Stimulated activated CD8-positive, alpha-beta memory T cell treated with anti-CD3 and anti-CD28 coated beads, Interleukin-2, amount 100 ng/mL, for 48 hours (primary cell): ENCODE data around the gene COX10.
"Not testable (repeated sequence)": the region's sequence is repeated elsewhere in the genome, so short reads cannot be mapped to it uniquely, and the experiment has no call there.

Source experiments
- DNase-seq, 2 donors: peaks; one replicate each; pipeline ENCODE4 v3.0.0-alpha.2; 2020; ENCODE audit warnings: low read depth in 2 of 2

The COX10 gene

DNA sequence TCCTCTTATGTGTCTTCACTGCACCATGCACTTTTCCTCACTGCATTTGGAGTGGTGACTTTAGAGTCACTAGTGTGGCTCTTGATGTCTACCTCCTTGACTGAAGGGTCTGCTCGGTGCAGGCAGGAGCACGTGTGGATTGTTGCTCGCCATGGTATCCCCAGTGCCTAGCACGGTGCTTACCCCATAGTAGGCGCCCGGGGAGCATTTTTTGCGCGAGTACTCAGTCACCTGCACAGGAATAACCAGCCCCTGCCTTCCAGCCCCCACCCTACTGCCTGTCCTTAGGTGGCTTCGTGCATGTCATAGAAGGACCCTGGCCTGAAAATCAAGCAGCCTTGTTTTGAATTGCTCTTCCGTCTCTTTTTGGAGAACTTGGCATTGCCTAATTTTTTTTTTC is 136.1 kb downstream of the COX10 start:
- no peak for DNase-seq

GRCh38 chr17:14205992-14206461 is 136.7 kb downstream of the COX10 start:
- peak; percentile 37 to 60 for DNase-seq

DNA sequence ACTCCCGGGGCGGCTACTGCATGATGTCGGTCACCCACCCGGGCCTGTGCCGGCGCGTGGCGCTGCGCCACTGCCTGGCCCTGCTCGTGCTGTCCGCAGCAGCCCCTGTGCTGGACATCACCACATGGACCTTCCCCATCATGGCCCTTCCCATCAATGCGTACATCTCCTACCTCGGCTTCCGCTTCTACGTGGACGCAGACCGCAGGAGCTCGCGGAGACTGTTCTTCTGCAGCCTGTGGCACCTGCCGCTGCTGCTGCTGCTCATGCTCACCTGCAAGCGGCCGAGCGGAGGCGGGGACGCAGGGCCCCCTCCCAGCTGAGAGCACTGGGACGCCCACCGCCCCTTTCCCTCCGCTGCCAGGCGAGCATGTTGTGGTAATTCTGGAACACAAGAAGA is 137.6 kb downstream of the COX10 start:
- no peak for DNase-seq

DNA sequence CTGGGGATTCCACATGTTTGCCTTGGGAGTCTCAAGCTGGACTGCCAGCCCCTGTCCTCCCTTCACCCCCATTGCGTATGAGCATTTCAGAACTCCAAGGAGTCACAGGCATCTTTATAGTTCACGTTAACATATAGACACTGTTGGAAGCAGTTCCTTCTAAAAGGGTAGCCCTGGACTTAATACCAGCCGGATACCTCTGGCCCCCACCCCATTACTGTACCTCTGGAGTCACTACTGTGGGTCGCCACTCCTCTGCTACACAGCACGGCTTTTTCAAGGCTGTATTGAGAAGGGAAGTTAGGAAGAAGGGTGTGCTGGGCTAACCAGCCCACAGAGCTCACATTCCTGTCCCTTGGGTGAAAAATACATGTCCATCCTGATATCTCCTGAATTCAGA is 138.5 kb downstream of the COX10 start:
- no peak for DNase-seq

DNA sequence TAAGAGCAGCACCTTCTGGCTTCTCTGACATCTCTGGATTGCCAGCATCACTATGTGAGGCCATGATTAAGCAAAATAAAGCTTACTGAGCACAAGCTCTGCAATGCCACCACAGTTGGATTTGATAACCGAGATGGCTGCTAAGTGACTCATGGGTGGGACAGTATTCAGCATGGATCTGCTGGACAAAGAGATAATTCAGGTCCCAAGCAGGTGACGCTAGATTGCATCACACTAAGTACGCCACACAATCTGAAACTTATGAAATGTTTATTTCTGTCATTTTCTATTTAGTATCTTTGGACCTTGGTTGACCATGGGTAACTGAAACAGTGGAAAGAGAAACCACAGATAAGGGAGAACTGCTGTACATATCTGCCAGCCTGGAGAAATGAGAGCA is 139.9 kb downstream of the COX10 start:
- DNase-seq, result no peak

- no peak for DNase-seq
These were observed 141.9 kb downstream of the COX10 start for GRCh38 chr17:14211246-14211645.

DNA sequence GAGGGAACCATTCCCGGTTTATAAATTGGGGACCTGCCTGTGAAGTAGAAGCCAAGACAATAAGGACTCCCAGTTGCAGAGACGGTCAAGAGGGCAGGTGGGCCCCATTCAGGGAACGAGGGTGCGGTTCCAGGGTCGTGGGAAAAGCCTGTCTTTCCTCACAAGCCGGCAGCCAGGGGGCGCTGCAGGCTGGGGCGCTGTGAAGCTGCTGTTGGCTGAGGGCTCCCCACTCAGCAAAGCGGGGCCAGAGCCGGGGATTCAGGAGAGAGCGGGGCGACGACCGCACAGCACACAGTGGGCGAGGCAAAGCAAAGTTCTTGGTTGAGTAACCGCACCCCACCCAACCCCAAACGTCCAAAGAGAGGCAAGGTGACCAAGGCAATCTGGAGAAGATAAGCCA is 142.5 kb downstream of the COX10 start:
- peak in 1 of 2 donors; percentile 41 for DNase-seq

GRCh38 chr17:14212401-14212800 is 143.1 kb downstream of the COX10 start:
- no peak for DNase-seq

DNA sequence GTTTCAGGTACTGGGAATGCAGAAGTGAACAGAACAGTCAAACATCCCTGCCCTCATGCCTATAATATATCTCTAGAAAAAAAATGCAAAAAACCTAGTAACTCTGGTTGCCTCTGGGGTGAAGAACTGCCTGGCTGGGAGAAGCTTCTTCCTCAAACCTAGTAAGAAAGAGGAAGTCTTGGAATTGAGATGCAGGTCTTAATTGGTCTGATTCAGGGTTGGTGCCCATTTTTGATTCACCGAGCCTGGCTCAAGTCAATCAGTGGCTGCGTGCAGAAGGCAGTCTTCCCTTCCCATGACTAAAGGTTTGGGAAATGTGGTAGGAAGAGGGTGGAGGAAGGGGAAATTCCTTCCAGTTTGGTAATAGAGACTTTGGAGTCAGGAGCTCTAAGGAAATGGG is 145.0 kb downstream of the COX10 start:
- no peak for DNase-seq

DNA sequence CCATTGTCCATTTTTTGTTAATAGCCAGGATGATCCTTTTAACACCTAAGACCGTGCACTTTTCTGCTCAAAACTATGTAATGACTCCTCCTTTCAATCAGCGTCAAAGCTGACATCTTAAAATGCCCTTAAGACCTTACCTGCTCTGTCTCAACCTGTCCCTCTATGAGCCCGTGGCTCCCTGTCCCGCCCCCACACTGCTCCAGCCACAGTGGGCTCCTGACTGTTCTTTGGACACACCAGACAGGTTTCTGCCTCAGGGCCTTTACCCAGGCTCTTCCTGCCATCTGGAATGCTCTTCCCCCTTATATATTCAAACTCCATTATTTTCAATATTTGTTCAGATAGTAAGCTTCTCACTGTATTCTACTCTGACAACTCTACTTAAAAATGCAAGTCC is 153.3 kb downstream of the COX10 start:
- no peak for DNase-seq

GRCh38 chr17:14225254-14225980 is 156.1 kb downstream of the COX10 start:
- no peak for DNase-seq

- DNase-seq, result no peak
These were observed 157.7 kb downstream of the COX10 start for GRCh38 chr17:14227052-14227451.

DNA sequence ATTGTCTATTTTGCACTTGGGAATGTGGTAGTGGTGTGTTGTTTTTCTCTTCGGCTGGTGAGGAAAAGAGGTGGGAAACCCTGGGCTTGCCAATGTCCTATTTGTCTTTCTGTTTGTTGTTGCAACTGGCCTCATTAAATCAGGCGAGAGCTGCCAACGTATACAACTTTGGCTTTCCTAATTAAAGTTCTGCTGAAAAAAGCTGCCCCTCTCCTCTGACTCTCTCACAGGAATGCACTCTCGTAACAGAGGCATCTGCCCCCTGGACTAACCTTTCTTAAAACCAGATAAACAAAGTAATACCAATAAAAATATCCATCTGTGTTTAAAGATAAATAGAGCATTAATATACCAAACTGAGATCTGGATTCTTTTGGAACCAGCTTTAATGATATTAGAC is 159.6 kb downstream of the COX10 start:
- no peak for DNase-seq

GRCh38 chr17:14231187-14231586 is 161.9 kb downstream of the COX10 start:
- DNase-seq, result not testable (repeated sequence)

DNA sequence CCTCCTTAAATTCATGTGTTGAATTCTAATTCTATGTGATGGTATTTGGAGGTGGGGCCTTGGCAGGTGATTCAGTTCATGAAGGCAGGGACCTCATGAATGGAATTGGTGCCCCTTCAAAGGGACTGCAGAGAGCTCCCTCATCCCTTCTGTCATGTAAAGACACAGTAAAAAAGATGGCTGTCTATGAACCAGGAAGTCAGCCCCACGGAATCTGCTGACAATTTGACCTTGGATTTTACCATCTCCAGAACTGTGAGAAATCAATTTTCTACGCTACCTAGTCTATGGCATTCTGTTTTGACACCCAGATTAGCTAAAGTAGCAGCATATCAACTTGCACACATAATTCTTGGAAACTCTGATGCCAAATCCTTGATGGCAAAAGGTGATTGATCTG is 165.7 kb downstream of the COX10 start:
- DNase-seq, result not testable (repeated sequence)

GRCh38 chr17:14236032-14236431 is 166.7 kb downstream of the COX10 start:
- DNase-seq, result not testable (repeated sequence)

DNA sequence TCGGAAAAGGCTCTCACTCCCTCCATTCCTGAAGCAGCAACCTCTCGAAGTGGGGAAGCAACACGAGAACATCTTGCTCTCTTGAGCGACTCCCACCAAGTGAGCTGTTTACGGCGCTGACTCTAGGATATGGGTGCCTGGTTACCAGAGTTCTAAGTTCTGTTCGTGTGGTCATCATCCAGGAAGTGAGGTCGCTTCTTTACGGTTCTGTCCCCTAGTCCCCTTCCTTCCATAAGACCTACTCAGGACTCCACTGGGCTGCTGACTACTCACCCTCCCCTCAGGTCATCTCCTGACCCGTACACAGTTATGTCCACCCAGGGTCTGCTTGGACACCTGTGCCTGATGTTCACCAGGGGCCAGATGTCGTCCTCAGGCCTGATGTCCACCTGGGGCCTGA is 167.5 kb downstream of the COX10 start, which contains the start of gene CDRT15:
Gene CDRT15, minus strand, starts transcription at position 101 of the 400 bp plus-strand sequence. Its CDS starts 29 bp downstream, at position 72.
- DNase-seq, result not testable (repeated sequence)

DNA sequence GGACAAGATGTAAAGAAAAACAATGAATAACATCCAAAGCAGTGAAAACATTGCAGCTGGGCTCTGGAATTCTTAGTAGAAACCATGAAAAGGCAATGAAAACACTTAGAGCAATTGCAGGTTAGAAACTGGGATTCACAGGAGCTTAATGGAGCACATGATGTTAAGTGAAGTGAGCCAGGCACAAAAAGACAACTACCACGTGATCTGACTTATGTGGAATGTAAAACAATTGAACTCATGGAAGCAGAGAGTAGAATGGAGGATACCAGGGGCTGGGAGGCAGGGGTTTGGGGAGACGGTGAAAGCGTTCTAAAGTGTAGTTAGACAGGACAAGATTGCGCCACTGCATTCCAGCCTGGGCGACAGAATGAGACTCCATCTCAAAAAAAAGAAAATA is 170.0 kb downstream of the COX10 start:
- not testable (repeated sequence) for DNase-seq

- DNase-seq, result no peak
These were observed 175.7 kb downstream of the COX10 start for GRCh38 chr17:14245002-14245401.

GRCh38 chr17:14245629-14246028 is 176.3 kb downstream of the COX10 start:
- no peak for DNase-seq
